Activated T-helper 1 cell treated with anti-CD3 and anti-CD28 coated beads, Interleukin-2, amount 50 U/mL, for 16 hours (primary cell): ENCODE measurements around the gene TRPV6.

Experiments
- DNase-seq, 2 donors: peaks; one replicate each; pipeline ENCODE4 v3.0.0-alpha.2; 2020; ENCODE audit warnings: low read depth in 1 of 2, low spot score in 1 of 2

Gene TRPV6

GRCh38 chr7:142886866-142887265 is 1.3 kb upstream of the TRPV6 start:
- no peak for DNase-seq

- DNase-seq: no peak
Observed at GRCh38 chr7:142884286-142884640, 1.3 kb downstream of the TRPV6 start.

GRCh38 chr7:142883571-142884285 is 1.8 kb downstream of the TRPV6 start:
- DNase-seq: no peak

GRCh38 chr7:142883145-142883544 is 2.4 kb downstream of the TRPV6 start:
- no peak for DNase-seq

GRCh38 chr7:142882338-142882678 is 3.2 kb downstream of the TRPV6 start:
- DNase-seq: no peak

GRCh38 chr7:142881586-142882337 is 3.8 kb downstream of the TRPV6 start:
- DNase-seq: no peak

- no peak for DNase-seq
Observed at GRCh38 chr7:142880876-142881505, 4.6 kb downstream of the TRPV6 start.

- DNase-seq: no peak
Observed at GRCh38 chr7:142879060-142879459, 6.5 kb downstream of the TRPV6 start.

GRCh38 chr7:142878315-142878714 is 7.2 kb downstream of the TRPV6 start:
- no peak for DNase-seq

- DNase-seq: no peak
Observed at GRCh38 chr7:142876991-142877910, 8.3 kb downstream of the TRPV6 start.

GRCh38 chr7:142876236-142876960 is 9.1 kb downstream of the TRPV6 start:
- no peak for DNase-seq

GRCh38 chr7:142875456-142875855 is 10.1 kb downstream of the TRPV6 start:
- no peak for DNase-seq

GRCh38 chr7:142874837-142875236 is 10.7 kb downstream of the TRPV6 start:
- DNase-seq: no peak

GRCh38 chr7:142874409-142874808 is 11.1 kb downstream of the TRPV6 start:
- no peak for DNase-seq

- DNase-seq: no peak
Observed at GRCh38 chr7:142873871-142874270, 11.7 kb downstream of the TRPV6 start.

GRCh38 chr7:142873281-142873784 is 12.2 kb downstream of the TRPV6 start:
- no peak for DNase-seq

- DNase-seq: no peak
Observed at GRCh38 chr7:142872106-142872675, 13.4 kb downstream of the TRPV6 start.

GRCh38 chr7:142871260-142872105 is 14.1 kb downstream of the TRPV6 start:
- no peak for DNase-seq

GRCh38 chr7:142870566-142871259 is 14.8 kb downstream of the TRPV6 start:
- no peak for DNase-seq
